ENCODE measurements around the gene ATG9B. TPM values are rescaled to one million over a fixed set of nuclear protein-coding genes. Genes with fewer than 3 reads are reported as not detected.
"Not testable (repeated sequence)": the region's sequence is repeated elsewhere in the genome, so short reads cannot be mapped to it uniquely, and the experiment has no call there.

The ATG9B gene
- total RNA-seq, 1 donor from 2014 or later, result 16.7 TPM

- ATAC-seq, result peak; percentile 92
Observed at GRCh38 chr7:151057989-151058780, 33.9 kb upstream of the ATG9B start.

GRCh38 chr7:151057506-151057988 is 33.3 kb upstream of the ATG9B start, which contains the start of gene CDK5:
CDK5 (minus strand) TSS chr7:151057897; CDS start chr7:151057848, 49 bp downstream.
- no peak for ATAC-seq

- no peak for ATAC-seq
Observed at GRCh38 chr7:151056666-151057505, 32.6 kb upstream of the ATG9B start.

GRCh38 chr7:151056283-151056665 is 32.0 kb upstream of the ATG9B start:
- no peak for ATAC-seq

- ATAC-seq, result no peak
Observed at GRCh38 chr7:151053751-151054150, 29.5 kb upstream of the ATG9B start.

- no peak for ATAC-seq
Observed at GRCh38 chr7:151053096-151053495, 28.8 kb upstream of the ATG9B start.

- ATAC-seq, result peak; percentile 66
Observed at GRCh38 chr7:151051108-151051507, 26.8 kb upstream of the ATG9B start.

- ATAC-seq, result no peak
Observed at GRCh38 chr7:151048911-151049463, 24.7 kb upstream of the ATG9B start.

- ATAC-seq, result no peak
Observed at GRCh38 chr7:151047976-151048815, 23.9 kb upstream of the ATG9B start, which contains the start of gene ASIC3. ASIC3 (plus strand) TSS chr7:151048531; CDS start chr7:151048886, 355 bp downstream.

GRCh38 chr7:151046603-151047573 is 22.6 kb upstream of the ATG9B start:
- no peak for ATAC-seq

- no peak for ATAC-seq
Observed at GRCh38 chr7:151045967-151046366, 21.7 kb upstream of the ATG9B start.

- ATAC-seq, result no peak
Observed at GRCh38 chr7:151045262-151045661, 21.0 kb upstream of the ATG9B start.

- ATAC-seq, result no peak
Observed at GRCh38 chr7:151043959-151044358, 19.7 kb upstream of the ATG9B start.

GRCh38 chr7:151043449-151043848 is 19.2 kb upstream of the ATG9B start:
- ATAC-seq, result not testable (repeated sequence)

GRCh38 chr7:151040616-151041375 is 16.5 kb upstream of the ATG9B start:
- no peak for ATAC-seq

GRCh38 chr7:151039850-151040548 is 15.7 kb upstream of the ATG9B start:
- no peak for ATAC-seq

- peak; percentile 78 for ATAC-seq
Observed at GRCh38 chr7:151038951-151039849, 14.9 kb upstream of the ATG9B start.

GRCh38 chr7:151035902-151036301 is 11.6 kb upstream of the ATG9B start:
- ATAC-seq, result no peak
